NCI-H128 (cell line): ENCODE data around the gene PPP3CA.

Source experiments
- DNase-seq: peaks from one replicate; lab custom pipeline; 2025; ENCODE audit not compliant: unreplicated experiment; lab: John Stamatoyannopoulos, UW

PPP3CA gene

GRCh38 chr4:101065346-101065745, 282.0 kb downstream of the PPP3CA start:
- no peak for DNase-seq

DNA sequence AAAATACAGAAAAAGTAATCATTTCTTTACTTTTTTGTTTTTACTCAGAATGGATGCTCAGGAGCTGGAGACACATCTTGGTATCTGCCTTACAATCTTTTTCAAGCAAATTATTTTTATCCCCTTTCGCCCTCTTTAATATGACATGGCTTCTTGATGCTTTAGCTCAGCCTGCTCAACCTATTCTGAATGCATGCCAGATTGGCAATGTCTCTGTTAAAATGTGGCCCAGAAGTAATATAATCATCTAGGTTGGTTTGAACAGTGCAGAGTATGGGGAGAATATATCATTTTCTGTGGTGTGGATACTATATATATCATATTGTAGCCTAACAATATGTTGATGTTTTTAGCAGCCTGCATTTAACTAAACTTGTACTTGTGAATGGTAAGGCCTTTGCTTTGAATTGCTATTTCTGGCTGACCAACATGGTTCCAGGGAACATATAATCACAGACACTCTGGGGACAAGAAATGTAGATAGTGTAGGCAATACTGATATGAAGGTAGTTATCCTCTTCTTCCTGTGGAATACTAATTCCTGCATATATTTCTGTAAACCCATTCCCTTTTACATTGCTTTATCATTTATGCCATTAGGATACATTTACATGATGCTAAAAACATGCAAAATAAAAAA, 282.7 kb downstream of the PPP3CA start:
- no peak for DNase-seq

- no peak for DNase-seq
These were observed 291.9 kb downstream of the PPP3CA start for GRCh38 chr4:101055392-101055791.

DNA sequence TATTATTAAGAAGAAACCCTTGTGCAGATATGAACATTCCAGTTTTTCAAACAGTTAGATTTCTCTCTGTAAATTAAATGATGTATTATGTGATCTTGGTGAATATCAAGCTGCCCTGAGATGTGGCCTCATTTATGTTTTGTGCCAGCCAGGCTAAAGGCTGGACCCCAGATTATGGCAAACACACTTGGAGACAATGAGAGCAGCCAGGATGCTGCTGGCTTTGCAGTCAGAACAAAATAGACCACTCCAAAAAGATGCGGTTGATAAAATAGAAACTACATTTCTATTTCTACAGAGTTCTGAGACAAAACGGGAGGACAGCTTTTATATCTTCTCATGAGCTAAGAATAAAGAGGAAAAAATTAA, 296.5 kb downstream of the PPP3CA start:
- no peak for DNase-seq

DNA sequence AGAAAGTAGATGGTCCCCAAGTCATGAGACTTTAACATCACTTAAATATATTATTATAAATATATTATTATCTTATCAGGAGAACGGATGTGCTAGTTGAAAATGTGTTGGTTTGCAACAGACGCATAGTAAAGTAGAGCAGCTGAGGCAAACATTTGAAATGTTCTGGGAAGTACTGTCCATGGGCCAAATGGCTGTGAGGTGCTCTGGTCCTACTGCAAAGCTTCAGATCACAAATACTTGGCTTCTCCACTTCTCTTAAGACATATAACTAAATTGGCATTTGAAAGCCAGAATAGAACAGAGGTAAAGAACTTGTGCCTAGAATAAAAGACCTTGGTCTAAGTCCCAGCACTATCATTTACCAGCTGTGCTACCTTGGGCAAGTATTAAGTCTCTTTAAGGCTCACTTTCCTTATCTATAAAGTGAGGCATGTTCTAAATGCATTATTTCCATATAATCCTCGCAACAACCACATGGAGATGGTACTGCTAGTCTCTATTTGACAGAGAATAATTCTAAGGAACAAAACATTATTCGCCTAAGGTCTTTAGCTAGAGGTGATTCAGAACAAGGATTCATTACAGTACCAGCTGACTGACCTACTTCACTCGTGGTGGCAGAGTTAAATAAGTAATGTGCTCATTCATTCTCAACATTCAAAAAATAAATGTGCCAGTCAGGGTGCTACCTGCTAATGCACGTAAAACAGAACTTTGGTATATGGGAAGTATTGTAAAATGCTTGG, 297.1 kb downstream of the PPP3CA start:
- DNase-seq: no peak

DNA sequence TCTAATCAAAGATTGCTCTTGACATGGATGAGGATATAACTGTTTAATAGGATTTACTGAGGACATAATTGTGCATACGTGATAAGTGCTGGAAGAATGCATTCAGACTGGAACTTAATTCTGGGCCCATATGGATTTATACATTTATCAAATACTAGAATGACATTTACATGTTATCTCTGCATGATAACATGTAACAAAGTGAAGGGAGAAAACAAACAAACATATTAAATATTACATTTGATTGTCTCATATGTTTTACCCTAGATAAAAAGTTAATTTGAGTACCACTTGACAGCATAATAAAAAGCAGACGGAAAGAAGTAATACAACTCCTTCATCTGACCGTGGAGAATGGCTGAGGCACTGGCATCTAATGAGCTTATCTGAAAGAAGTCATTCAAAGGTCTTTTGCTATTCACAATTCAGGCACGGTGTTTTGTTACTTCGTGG, 297.8 kb downstream of the PPP3CA start:
- no peak for DNase-seq

DNA sequence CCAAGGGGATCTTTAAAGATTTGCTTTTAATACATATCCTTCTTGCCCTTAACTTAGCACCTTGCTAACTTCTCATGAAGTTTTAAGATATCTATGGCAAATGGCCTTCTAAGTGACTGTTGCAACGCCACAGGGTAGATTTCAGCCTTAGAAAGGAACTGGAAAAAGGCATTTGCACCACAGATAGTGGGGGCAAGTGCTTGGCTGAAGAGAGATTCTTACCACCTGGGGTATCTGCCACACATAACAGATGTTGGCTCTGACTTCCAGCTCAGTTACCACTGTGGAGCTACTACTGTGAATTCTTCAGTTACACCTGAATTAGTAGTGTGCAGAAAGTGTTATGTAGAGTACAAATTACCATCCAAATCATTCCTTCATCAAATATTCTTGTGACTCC, 302.6 kb downstream of the PPP3CA start:
- no peak for DNase-seq

- DNase-seq: no peak
These were observed 304.5 kb downstream of the PPP3CA start for GRCh38 chr4:101042847-101043246.

DNA sequence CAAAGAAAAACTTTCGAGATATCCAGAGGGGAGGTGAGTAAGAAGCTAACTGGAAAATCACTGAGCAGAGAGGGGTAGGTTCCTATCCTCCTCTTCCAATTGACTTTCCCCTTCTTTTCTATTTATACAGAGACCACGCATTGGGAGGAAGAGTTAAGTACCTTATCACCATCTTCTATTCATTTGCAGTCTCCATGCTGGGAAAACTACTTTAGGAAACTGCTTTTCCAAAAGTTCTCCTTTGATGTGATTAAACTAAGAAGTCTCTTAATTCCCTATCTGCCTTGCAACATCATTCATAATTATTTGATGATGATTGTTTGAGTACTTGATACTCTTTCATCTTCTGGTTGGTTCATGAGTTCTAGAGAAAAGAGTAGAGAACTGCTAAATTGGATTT, 306.6 kb downstream of the PPP3CA start:
- DNase-seq: no peak

DNA sequence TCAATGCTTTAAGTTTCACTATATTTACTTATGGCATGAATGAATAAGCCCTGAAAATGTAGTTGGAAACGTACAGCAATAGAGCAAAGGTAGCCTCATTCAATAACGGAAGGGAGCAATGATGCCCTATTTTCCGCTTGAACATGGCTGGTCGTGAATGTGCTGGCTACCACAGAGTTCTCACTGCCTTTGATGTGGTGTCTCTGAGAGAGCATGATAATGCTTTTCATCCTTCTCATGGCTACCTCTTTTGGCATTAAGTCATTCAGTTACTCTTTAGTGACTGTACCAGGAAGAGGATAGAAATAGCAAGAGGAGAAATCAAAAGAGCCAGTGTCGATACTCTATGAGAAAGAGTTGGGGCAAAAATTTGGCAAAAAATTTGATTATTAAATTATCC, 308.0 kb downstream of the PPP3CA start:
- DNase-seq: no peak

DNA sequence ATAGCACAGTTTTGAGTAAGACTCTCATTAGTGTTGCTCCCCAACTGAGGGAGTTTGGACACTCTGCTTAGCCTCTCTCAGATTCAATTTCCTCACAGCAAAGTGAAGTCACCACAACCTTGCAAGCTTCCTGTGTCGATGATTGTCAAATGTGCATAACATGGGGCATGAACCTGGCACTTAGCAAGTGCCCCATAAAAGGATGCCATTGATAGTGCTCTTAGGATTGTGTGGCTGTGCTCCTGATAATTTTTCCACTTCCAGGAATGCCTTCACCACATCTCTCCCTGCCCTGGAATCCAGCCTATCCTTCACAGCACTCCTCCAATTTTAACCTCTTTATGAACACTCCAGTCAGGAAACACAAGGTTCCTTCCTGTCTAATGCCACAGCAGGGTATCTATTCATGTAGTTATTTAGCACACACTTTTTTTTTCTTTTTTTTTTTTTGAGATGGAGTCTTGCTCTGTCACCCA, 309.4 kb downstream of the PPP3CA start:
- no peak for DNase-seq

DNA sequence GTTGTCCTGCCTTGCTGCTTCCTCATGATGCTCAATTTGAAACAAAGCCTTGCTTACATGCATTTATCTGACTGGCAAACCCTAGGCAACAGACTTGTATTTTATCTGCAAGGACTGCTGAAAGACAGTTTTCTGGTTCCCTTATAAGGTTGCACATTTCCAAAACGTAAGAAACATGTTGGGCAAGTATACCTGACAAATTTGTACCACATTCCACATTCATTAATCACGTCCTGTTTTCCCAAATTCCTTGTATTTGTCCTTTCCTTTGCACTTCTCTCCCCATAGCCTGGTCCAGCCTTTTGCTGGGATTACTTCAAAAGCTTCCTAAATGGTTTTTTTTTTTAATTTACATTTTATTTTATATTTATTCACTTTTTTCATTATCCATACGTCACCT, 310.1 kb downstream of the PPP3CA start:
- DNase-seq: no peak

DNA sequence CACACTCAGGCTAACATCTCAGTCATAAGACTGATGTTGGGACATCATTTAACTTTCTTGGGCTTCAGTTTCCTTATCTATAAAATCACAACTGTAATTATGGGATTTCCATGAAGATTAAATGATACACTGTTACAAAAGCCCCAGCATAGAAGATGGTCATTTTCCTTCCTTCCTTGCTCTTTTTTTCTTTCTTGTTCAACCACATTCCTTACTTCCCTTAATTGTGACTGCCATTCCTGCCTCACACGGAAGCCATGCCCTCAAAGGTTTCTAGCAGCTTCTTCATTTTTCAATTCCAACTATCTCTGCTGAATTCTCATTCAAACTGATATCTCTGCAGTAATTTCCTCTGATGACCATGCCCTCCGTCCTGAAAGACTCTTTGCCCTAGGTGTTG, 311.8 kb downstream of the PPP3CA start:
- no peak for DNase-seq

DNA sequence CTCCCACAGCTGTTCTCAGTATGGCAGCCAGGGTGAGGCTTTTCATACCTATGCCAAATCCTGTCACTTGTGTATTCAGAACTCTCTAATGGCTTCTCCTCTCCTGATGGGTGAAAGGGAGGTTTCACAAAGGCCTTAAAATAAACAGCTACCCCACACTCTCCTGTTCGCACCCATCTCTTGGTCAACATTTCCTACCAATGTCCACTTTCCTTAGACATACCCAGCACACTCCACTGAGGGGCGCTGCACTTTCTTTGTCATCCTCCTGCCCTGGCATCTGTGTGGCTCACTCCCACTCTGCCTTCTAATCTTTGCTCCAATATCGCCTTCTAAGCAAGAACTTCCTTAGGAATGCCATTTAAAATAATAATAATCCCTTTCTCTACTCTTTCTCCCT, 313.3 kb downstream of the PPP3CA start:
- DNase-seq: no peak

GRCh38 chr4:101032541-101032940, 314.8 kb downstream of the PPP3CA start:
- DNase-seq: no peak

GRCh38 chr4:101031971-101032370, 315.4 kb downstream of the PPP3CA start:
- DNase-seq: no peak

GRCh38 chr4:101028886-101029285, 318.4 kb downstream of the PPP3CA start:
- no peak for DNase-seq

- DNase-seq: no peak
These were observed 319.6 kb downstream of the PPP3CA start for GRCh38 chr4:101027721-101028120.

DNA sequence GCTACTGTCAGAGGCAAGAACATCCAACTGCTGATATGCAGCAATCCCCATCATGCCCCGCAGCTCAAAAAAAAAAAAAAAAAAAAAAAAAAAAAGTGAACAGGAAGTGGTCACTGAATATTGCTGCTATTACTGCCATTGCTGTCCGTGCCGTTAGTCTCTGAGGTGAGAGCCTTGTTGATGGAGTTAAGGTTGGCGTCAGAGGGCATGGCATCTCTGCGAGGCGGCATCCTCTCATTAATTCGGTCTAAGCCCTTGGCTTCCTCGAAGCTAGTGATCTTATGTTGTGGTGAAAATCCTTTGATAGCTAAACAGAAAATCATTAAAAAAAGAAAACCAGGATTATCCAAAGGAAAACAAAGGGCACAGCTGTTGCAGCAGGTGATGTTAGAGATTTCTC, 321.6 kb downstream of the PPP3CA start:
- no peak for DNase-seq

DNA sequence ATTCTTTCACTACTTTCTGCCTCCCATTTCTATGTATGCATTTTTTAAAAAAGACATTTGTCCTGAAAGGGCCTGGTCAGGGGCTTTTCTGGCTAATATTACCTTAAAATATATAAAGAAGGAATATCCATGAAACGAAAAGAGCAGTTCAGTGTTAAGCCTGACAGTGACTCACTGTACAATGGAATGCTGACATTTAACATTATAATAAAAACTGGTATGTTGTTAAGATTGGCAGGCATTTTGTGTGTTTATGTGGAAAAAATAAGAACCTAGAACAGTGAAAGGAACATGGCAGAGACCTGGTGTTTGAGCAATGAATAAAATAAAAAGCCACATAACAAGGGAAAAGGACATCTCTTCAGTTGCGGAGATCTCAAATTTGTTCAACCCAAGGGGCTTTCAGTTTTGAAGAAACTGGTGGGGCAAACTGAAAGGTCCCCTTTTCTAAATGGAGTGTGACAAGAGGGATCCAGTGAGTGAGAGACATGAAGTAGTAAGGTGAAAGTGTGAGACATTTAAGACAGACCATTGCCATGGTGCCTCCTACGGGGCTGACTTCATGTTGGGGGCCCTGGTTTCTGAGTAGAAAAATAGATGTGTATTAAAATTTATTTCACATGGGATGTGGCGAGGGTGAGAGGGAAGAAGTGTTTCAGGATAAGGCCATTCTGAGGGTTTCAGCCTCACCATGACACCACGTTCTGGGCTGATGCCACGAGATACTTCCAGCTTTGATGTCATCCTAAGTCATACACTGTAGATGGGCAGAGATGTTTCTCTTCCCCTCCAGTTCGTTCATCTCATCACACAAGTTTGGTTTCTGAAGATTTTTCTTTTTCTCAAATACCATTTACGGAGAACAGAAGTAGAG, 324.9 kb downstream of the PPP3CA start:
- DNase-seq: no peak

GRCh38 chr4:101020956-101021355, 326.4 kb downstream of the PPP3CA start:
- no peak for DNase-seq

GRCh38 chr4:101019941-101020401, 327.4 kb downstream of the PPP3CA start:
- DNase-seq: no peak
